Psoas muscle (tissue), 8 donors: ENCODE results near the gene MSGN1. TPM values are rescaled to one million over a fixed set of nuclear protein-coding genes. Genes with fewer than 3 reads are reported as not detected.

Source experiments
- ATAC-seq, 4 donors: fragments of 200-7000 bp; cut with Tn5 transposase; one replicate each; pipeline ENCODE4 v1.9.1; 2020; ENCODE audit warnings: moderate library complexity in 3 of 4, mild to moderate bottlenecking in 2 of 4
- DNase-seq, 2 donors: peaks; one replicate each; pipeline ENCODE4 v3.0.0-alpha.2; 2020
- H3K27ac ChIP-seq: fragments of 200-600 bp; one replicate; pipeline ENCODE4 v1.8.0; 2022
- H3K27me3 ChIP-seq, 3 donors: fragments of 200-600 bp in 1 of 3; one replicate each; pipeline versions ENCODE4 v1.6.1 to v1.8.0; 2013 to 2022; ENCODE audit warnings: low read length in 2 of 3, mild to moderate bottlenecking in 2 of 3, moderate library complexity in 1 of 3; ENCODE audit not compliant: insufficient read depth in 3 of 3
- H3K36me3 ChIP-seq, 2 donors: fragments of 200-600 bp in 1 of 2; one replicate each; pipeline versions ENCODE4 v1.6.1 to v1.8.0; 2013 to 2022; ENCODE audit warnings: low read depth in 1 of 2, mild to moderate bottlenecking in 1 of 2, moderate library complexity in 1 of 2; ENCODE audit not compliant: insufficient read depth in 1 of 2
- H3K4me1 ChIP-seq: fragments of 200-600 bp; one replicate; pipeline ENCODE4 v1.8.0; 2022
- H3K4me3 ChIP-seq: fragments of 200-600 bp; one replicate; pipeline ENCODE4 v1.8.0; 2022; ENCODE audit warnings: mild to moderate bottlenecking
- H3K9me3 ChIP-seq: fragments of 200-600 bp; one replicate; pipeline ENCODE4 v1.8.0; 2022
- CTCF ChIP-seq: fragments of 200-600 bp; IDR thresholded peaks from one replicate; pipeline ENCODE4 v1.8.0; 2022; ENCODE audit warnings: antibody characterized with exemption
- whole genome bisulfite sequencing, 3 donors: extraction: QIAGEN DNeasy Blood & Tissue Kit; methylation state at CpG; one replicate each; pipeline versions ENCODE4 v1.1.6 to v1.1.7; 2013; 5-methylcytosine and 5-hydroxymethylcytosine counted together
- intact Hi-C, 2 donors: fragments of 100-400 bp; cut with DNase I; formaldehyde crosslinking; loops; one replicate each; pipeline versions ENCODE4 v1.11.0 to v1.14.2; 2022
- polyA plus RNA-seq, 3 donors: library from polyadenylated mRNA; stranded (reverse); fragments of 200-250 nt; gene quantifications; one replicate each; pipeline ENCODE4 v1.2.3, GENCODE V29; 2013
- total RNA-seq, 4 donors: library from RNA; stranded (reverse); fragmentation: NEBNext Ultra II Directional in 2 of 4; extraction: Animal tissue kit (Norgen Biotek cat#: 25700) in 2 of 4; gene quantifications; one replicate each; pipeline versions ENCODE4 v1.2.1 to v1.2.4, GENCODE V29; 2021 to 2023
- donor health status: healthy with polysubstance abuse.
- donor health status: DM: no; HTN: no; CAD: no; lungs with moderate emphysema.
- donor health status: Bipolar disorder and iron deficiency.
- donor health status: healthy.
- donor health status: DM: yes; HTN: yes; CAD: no.
- donor health status: DM: no; HTN: no; CAD: no.
- donor health status: DM: no; HTN: no; CAD: no.
- donor health status: DM: yes; HTN: yes; CAD: no.

Gene MSGN1
- total and polyA plus RNA-seq, 7 donors: not detected

- no peak overlapping the region for H3K4me3 ChIP-seq
- H3K9me3 ChIP-seq: no peaks in the 10 kb centered on the region
- no peak overlapping the region for H3K27ac ChIP-seq
- no peaks in the 10 kb centered on the region for H3K27me3 ChIP-seq
- ATAC-seq (no peak), DNase-seq (no peak)
- H3K36me3 ChIP-seq: no peaks in the 10 kb centered on the region
- TF ChIP-seq CTCF: no peak
- WGBS, 3 donors: 73 to 77% (median 76%) methylated on average over 4 of the region's 4 CpGs
- intact Hi-C loops: loop anchor here (5.0 to 10.0 kb wide), 5 partner anchors 214 to 524 kb away; no protein-coding TSS in a partner anchor
- H3K4me1 ChIP-seq: no peaks in the 10 kb centered on the region
Measured at GRCh38 chr2:17853799-17854198, 37.5 kb downstream of the MSGN1 start.

GRCh38 chr2:17857021-17857420 is 40.8 kb downstream of the MSGN1 start:
- intact Hi-C loops: loop anchor here in 1 of 2 donors (10.0 kb wide), 1 partner anchor 518 kb away; no protein-coding TSS in a partner anchor
- H3K36me3 ChIP-seq: no peaks in the 10 kb centered on the region
- WGBS, 3 donors: 30 to 47% (median 32%) methylated on average over 3 of the region's 3 CpGs
- DNase-seq (no peak), ATAC-seq (no peak)
- H3K27ac ChIP-seq: no peak overlapping the region
- H3K9me3 ChIP-seq: no peaks in the 10 kb centered on the region
- no peaks in the 10 kb centered on the region for H3K4me1 ChIP-seq
- H3K27me3 ChIP-seq: no peaks in the 10 kb centered on the region
- TF ChIP-seq CTCF: no peak
- H3K4me3 ChIP-seq: no peak overlapping the region

DNA sequence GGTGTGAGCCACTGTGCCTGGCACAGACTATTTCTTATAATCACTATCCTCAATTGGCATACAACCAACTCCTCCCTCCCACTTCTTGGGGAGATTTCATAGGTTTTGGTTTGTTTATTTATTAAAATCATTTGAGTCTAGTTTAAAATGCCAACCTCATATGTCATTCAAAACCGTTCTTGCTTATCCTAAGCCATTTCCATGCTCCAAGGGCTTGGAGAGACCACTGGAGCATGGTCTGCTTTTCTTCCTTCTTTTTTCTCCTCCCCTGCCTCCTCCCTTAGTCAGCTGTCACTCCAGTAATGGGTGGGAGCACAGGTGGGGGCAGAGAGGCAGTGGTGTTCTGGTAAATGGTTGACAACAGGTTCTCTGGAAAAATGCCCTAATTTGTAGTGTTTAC is 41.8 kb downstream of the MSGN1 start:
- intact Hi-C loops: loop anchor here in 1 of 2 donors (10.0 kb wide), 1 partner anchor 517 kb away; no protein-coding TSS in a partner anchor
- H3K9me3 ChIP-seq: no peaks in the 10 kb centered on the region

DNA sequence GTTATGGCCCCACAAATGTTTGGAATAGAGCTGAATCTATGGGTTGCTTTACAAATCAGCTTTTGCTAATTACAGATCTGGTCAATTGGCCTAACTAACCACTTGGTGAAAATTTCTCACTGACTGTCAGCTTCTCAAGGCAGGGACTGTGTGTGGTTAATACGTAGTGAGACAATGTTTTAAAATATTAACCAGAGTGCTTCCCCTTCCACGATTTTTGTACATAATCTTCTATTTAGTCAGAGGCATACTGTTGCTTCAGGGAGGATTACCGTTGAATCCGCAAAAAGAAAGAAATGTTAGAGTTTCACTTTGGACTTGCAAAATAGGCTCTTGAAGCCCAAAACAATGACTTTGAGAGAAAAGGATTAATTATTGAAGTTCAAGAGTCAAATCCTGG is 47.3 kb downstream of the MSGN1 start:
- TF ChIP-seq CTCF: no peak
- ATAC-seq (no peak), DNase-seq (no peak)
- Histone ChIP-seq H3K27ac (no peak overlapping the region), H3K36me3 (no peaks in the 10 kb centered on the region), H3K27me3 (no peaks in the 10 kb centered on the region), H3K4me3 (no peak overlapping the region), H3K4me1 (no peaks in the 10 kb centered on the region), H3K9me3 (no peaks in the 10 kb centered on the region)
- intact Hi-C loops: no loop called here
- 56 to 81% (median 61%) methylated on average over 4 of the region's 4 CpGs for WGBS, 3 donors

More for the DNA sequence above, 41.8 kb downstream of the MSGN1 start:
- H3K4me1 ChIP-seq: no peaks in the 10 kb centered on the region
- H3K4me3 ChIP-seq: no peak overlapping the region
- H3K36me3 ChIP-seq: no peaks in the 10 kb centered on the region
- WGBS, 3 donors: 65 to 94% (median 84%) methylated on average over 1 of the region's 1 CpG
- ATAC-seq: no peak
- no peak for DNase-seq
- TF ChIP-seq CTCF: no peak
- H3K27ac ChIP-seq: no peak overlapping the region
- H3K27me3 ChIP-seq: no peaks in the 10 kb centered on the region

- no peak for ATAC-seq
- Histone ChIP-seq H3K4me3 (no peak overlapping the region), H3K9me3 (no peaks in the 10 kb centered on the region), H3K27ac (no peak overlapping the region), H3K4me1 (no peaks in the 10 kb centered on the region), H3K36me3 (no peaks in the 10 kb centered on the region), H3K27me3 (no peaks in the 10 kb centered on the region)
- whole genome bisulfite sequencing, 3 donors: 19 to 38% (median 25%) methylated on average over 1 of the region's 1 CpG
- no peak for DNase-seq
- intact Hi-C loops: no loop called here
- TF ChIP-seq CTCF: no peak
Measured at GRCh38 chr2:17864676-17865075, 48.4 kb downstream of the MSGN1 start.
